HG02759 (cell line): ENCODE results near the gene THOC6.

Experiments used
- ATAC-seq: cut with Tn5 transposase; IDR thresholded peaks from one replicate; pipeline ENCODE4 v1.9.1; 2021; ENCODE audit warnings: mild to moderate bottlenecking, moderate library complexity; ENCODE audit not compliant: unreplicated experiment

Gene THOC6

GRCh38 chr16:3029491-3030221 lies 5.8 kb downstream of the THOC6 start:
- ATAC-seq = no peak

GRCh38 chr16:3030222-3031212 lies 6.7 kb downstream of the THOC6 start:
- ATAC-seq = no peak

GRCh38 chr16:3032624-3033023 lies 8.8 kb downstream of the THOC6 start:
- no peak for ATAC-seq

- no peak for ATAC-seq
Observed at GRCh38 chr16:3035289-3035971, 11.6 kb downstream of the THOC6 start.

GRCh38 chr16:3035972-3036725 lies 12.3 kb downstream of the THOC6 start:
- ATAC-seq = no peak

GRCh38 chr16:3036726-3037315 lies 13.0 kb downstream of the THOC6 start, which contains the start of gene BICDL2:
TSS of gene BICDL2 (minus strand) at chr16:3036944. CDS start at chr16:3035496, 1,448 bp downstream.
- ATAC-seq = no peak

DNA sequence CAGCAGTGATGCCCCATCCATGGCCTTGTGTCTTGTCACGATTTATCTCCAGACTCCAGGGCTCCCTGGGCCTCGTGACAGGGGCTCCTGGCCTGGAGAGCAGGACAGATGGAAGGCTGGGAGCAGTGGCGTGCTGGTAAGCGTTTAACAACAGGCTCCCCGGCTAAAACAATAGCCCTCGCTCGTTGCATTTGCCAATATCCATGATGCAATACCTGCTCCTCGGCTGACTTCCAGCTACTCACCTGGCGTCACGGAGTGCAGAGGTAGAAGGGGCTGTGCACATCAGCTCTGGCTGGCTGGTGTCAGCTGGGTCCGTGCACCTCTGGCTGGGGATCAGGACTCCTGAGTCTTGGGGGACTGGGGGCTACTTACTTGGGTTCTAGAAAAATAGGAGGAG lies 14.4 kb downstream of the THOC6 start:
- ATAC-seq = no peak

- no peak for ATAC-seq
Observed at GRCh38 chr16:3038896-3039295, 15.1 kb downstream of the THOC6 start.

DNA sequence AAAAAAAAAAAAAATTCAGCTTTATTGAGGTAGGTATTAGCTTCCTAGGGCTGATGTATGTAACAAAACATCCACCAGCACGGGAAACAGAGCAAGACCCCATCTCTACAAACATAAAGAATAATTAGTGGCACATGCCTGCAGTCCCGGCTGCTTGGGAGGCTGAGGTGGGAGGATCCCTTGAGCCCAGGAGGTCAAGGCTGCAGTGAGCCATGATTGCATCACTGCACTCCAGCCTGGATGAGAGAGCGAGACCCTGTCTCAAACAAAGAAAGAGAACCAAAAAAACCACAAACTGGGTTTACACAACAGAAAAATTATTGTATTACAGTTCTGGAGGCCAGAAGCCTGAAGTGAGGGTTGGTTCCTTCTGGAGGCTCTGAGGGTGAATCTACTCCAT lies 18.5 kb downstream of the THOC6 start:
- no peak for ATAC-seq

- ATAC-seq = no peak
Observed at GRCh38 chr16:3044708-3045107, 20.9 kb downstream of the THOC6 start.

- ATAC-seq = no peak
Observed at GRCh38 chr16:3045758-3046640, 22.2 kb downstream of the THOC6 start, which contains the start of gene MMP25. TSS of gene MMP25 (plus strand) at chr16:3046561. CDS start at chr16:3046918, 357 bp downstream.

DNA sequence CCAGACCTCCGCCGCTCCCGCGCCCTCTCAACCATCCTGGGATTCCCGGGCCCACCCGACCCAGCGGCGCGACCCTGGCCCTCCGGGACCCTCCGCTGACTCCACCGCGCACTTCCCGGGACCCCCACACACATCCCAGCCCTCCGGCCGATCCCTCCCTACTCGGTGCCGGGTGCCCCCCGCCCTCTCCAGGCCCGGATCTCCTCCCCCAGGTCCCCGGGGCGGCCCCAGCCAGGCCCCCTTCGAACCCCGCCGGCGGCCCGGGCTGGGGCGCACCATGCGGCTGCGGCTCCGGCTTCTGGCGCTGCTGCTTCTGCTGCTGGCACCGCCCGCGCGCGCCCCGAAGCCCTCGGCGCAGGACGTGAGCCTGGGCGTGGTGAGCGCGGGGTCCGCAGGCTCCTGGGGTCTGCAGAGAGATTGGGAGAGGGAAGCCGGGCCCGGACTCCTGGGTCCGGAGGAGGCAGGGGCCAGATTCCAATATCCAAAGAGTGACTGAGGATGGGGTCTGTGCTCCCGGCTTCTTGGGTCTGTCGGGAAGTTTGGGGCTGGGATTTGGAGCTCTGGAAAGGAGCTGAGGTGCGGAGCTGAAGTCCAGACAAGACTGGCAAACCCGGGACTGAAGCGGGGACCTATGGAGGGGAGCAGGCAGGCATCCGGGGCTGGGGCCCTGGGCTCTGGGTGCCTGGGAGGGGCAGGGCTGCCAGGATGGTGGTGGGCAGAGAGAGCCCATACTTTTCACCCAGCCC lies 23.0 kb downstream of the THOC6 start:
- ATAC-seq = no peak

DNA sequence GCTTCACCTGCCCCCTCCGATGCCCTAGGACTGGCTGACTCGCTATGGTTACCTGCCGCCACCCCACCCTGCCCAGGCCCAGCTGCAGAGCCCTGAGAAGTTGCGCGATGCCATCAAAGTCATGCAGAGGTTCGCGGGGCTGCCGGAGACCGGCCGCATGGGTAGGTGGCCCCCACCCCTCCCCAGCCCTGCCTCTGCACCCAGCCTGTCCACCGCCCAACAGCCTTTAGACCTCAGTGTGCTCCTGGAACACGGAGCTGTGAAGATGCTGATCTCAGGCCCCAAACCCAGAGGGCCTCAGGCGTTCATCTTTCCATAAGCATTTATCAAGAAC lies 23.5 kb downstream of the THOC6 start:
- no peak for ATAC-seq

GRCh38 chr16:3049921-3050481 lies 26.2 kb downstream of the THOC6 start:
- no peak for ATAC-seq

- ATAC-seq = no peak
Observed at GRCh38 chr16:3050487-3050886, 26.7 kb downstream of the THOC6 start.

DNA sequence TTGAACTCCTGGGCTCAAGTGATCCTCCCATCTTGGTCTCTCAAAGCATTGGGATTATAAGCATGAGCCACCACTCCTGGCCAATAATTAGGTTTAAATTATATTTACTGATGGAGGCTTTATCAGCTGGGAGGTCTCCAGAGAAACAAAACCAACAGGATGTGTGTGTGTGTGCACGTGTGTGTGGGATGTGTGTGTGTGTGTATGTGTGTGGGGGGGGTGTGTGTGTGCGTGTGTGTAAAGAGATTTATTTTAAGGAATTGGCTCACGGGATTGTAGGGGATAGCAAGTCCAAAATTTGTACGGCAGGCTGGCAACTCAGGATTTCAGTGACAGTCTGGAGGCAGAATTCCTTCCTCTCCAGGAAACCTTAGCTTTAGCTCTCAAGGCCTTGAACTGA lies 27.2 kb downstream of the THOC6 start:
- no peak for ATAC-seq

DNA sequence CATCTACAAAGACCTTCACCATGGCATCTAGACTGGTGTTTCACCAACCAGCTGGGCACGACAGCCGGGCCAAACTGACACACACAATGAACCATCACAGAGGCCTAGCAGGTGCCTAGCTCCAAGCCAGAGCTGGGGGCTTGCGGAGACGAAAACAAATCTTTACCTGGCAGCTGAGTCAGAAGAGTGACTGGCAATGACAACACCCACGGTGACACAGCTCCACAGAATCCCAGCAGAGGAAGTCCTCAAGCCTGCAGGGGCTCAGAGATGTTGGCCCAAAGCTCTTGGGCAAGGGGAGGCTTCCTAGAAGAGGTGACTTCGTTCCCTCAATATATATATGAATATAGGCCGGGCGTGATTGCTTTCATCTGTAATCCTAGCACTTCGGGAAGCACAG lies 27.7 kb downstream of the THOC6 start:
- no peak for ATAC-seq
